Measurements from ENCODE around the gene PTPN20.
"Not testable (repeated sequence)": the region's sequence is repeated elsewhere in the genome, so short reads cannot be mapped to it uniquely, and the experiment has no call there.

GRCh38 chr10:46875304-46875703 lies 35.9 kb upstream of the PTPN20 start:
- not testable (repeated sequence) for TF ChIP-seq POLR2A (IDR thresholded peaks at IDR 0.05)
- TF ChIP-seq, protein P1, sequence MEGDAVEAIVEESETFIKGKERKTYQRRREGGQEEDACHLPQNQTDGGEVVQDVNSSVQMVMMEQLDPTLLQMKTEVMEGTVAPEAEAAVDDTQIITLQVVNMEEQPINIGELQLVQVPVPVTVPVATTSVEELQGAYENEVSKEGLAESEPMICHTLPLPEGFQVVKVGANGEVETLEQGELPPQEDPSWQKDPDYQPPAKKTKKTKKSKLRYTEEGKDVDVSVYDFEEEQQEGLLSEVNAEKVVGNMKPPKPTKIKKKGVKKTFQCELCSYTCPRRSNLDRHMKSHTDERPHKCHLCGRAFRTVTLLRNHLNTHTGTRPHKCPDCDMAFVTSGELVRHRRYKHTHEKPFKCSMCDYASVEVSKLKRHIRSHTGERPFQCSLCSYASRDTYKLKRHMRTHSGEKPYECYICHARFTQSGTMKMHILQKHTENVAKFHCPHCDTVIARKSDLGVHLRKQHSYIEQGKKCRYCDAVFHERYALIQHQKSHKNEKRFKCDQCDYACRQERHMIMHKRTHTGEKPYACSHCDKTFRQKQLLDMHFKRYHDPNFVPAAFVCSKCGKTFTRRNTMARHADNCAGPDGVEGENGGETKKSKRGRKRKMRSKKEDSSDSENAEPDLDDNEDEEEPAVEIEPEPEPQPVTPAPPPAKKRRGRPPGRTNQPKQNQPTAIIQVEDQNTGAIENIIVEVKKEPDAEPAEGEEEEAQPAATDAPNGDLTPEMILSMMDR (IDR thresholded peaks at IDR 0.05): not testable (repeated sequence)

Data from right lobe of liver (tissue), 4 donors.